ENCODE measurements around the gene KCTD20. TPM values are rescaled to one million over a fixed set of nuclear protein-coding genes. Genes with fewer than 3 reads are reported as not detected.

KCTD20 gene
- total and polyA plus RNA-seq, 9 of the 15 experiments (the other 6 are each of a cell fraction or from before 2014, with no cell fraction given): 28.9 to 160 (median 70.6) TPM

GRCh38 chr6:36419310-36419709 is 23.5 kb upstream of the KCTD20 start:
- ChIA-PET CTCF (ENCODE audit: low intra/inter-chr PET ratio) (no interaction called here), POLR2A (interaction anchor here (0.7 to 1.4 kb wide), 4 partner anchors 11 to 174 kb away, joined by 3 to 5 read pairs (median 4); no protein-coding TSS in a partner anchor)
- 33% methylated on average over 1 of the region's 1 CpG for WGBS (ENCODE audit: insufficient coverage, low coverage, missing lambda C conversion rate)
- H3K4me2 ChIP-seq (ENCODE audit: insufficient read depth, low read length): no peak overlapping the region
- H3K9me1 ChIP-seq (ENCODE audit: control insufficient read depth, insufficient read depth, low read length): no peaks in the 10 kb centered on the region
- H3K4me3 ChIP-seq: no peak overlapping the region
- no peaks in the 10 kb centered on the region for H4K20me1 ChIP-seq (replicated peaks; ENCODE audit: control insufficient read depth, insufficient read depth, low read length)
- ATAC-seq (no peak), FAIRE-seq (no peak), DNase-seq (ENCODE audit: extremely low read depth in 1 of 4, low spot score in 3 of 4) (no peak)
- no peaks in the 10 kb centered on the region for H3K27me3 ChIP-seq (ENCODE audit: control insufficient read depth in 2 of 2, insufficient read depth in 2 of 2, low read length in 2 of 2)
- no peak for TF ChIP-seq SPI1 (IDR thresholded peaks at IDR 0.05; ENCODE audit: borderline replicate concordance, low read depth, low read length)
- TF ChIP-seq HOXB6 (CRISPR knock-in tag; IDR thresholded peaks at IDR 0.05; ENCODE audit: borderline replicate concordance): no peak
- TF ChIP-seq CEBPB (tag; IDR thresholded peaks at IDR 0.05): no peak
- TF ChIP-seq ELK3 (CRISPR knock-in tag; IDR thresholded peaks at IDR 0.05): no peak
- TF ChIP-seq CTCFL (IDR thresholded peaks at IDR 0.05; ENCODE audit: borderline replicate concordance, insufficient read depth, low read depth, low read length, poor library complexity, severe bottlenecking): no peak
- TF ChIP-seq RERE (CRISPR knock-in tag; IDR thresholded peaks at IDR 0.05; ENCODE audit: borderline replicate concordance): no peak
- TF ChIP-seq ZNF696 (CRISPR knock-in tag; conservative IDR thresholded peaks at IDR 0.05): no peak
- TF ChIP-seq FOXJ2 (tag; IDR thresholded peaks at IDR 0.05): no peak
- no peak for TF ChIP-seq HMGN3 (IDR thresholded peaks at IDR 0.05; ENCODE audit: borderline replicate concordance, extremely low read depth, insufficient read length, low read depth, low read length)
- TF ChIP-seq THRA (IDR thresholded peaks at IDR 0.05): no peak
- in situ Hi-C loops (cut with MboI) (no loop called here), intact Hi-C loops (cut with micrococcal nuclease) (no loop called here)
- no peaks in the 10 kb centered on the region for H3K9me3 ChIP-seq (replicated peaks; ENCODE audit: control insufficient read depth, insufficient read depth, low read depth, low read length)
- H3K79me2 ChIP-seq (ENCODE audit: control insufficient read depth, insufficient read depth, low read length): no peaks in the 10 kb centered on the region
- H3K36me3 ChIP-seq (ENCODE audit: control insufficient read depth, insufficient read depth, low read length): no peaks in the 10 kb centered on the region
- no TSS peak for BruUV-seq (replicated peaks)
- H3K4me1 ChIP-seq (replicated peaks in 1 of 2; ENCODE audit: control insufficient read depth in 2 of 2, insufficient read depth in 2 of 2, low read length in 2 of 2): peaks cover 8% of the 10 kb centered on the region in 2 experiments; a peak in 4 of 5 replicates
- no peak overlapping the region for H2AFZ ChIP-seq (ENCODE audit: low read depth, low read length)
- no peak overlapping the region for H3K9ac ChIP-seq (ENCODE audit: insufficient read depth in 1 of 2, low read depth in 2 of 2, low read length in 2 of 2)
- H3K27ac ChIP-seq (ENCODE audit: extremely low read depth, low read depth, low read length): no peak overlapping the region
